HG03354 (cell line): Measurements from ENCODE around the gene PRKAR1B.
A peak's percentile ranks its signal among the peaks of the same experiment; 100 is the strongest.

Source experiments
- ATAC-seq: cut with Tn5 transposase; IDR thresholded peaks from one replicate; pipeline ENCODE4 v1.9.1; 2021; ENCODE audit warnings: mild to moderate bottlenecking; ENCODE audit not compliant: unreplicated experiment, poor library complexity, severe bottlenecking

The PRKAR1B gene

GRCh38 chr7:726854-727103 is 302 bp downstream of the PRKAR1B start:
- peak; percentile 30 for ATAC-seq

DNA sequence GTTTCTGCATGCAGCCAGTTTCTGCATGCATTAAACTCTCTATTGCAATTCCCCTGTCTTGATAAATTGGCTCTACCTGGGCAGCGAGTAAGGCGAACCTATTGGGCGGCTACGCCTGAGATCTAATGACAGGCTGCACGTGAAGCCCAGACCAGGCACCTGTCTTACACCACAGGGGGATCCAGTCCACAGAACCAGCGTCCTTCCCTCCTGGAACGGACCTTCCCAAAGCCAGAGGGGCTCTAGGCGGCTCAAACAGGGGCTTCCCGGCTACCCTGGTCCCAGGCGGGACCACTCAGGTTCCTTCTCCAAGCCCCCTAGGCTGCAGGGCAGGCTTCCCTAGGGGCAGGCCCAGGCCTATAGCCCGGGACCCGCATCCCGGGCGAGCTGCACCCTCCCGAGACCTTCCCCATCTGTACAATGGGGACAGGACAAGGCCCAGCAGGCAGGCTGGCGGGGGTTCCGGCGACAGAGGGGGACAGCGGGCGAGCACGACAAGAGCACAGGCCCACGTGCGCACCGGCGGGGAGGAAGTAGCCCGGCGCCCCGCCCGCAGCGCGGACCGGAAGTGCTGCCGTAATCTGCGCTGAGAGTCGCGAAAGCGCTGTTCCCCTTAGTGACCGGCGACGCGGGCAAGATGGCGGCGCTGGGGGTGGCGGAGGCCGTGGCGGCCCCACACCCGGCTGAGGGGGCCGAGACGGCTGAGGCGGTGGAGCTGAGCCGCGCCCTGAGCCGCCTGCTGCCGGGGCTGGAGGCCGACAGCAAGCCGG is 812 bp downstream of the PRKAR1B start, which contains the start of gene DNAAF5:
Gene DNAAF5, plus strand, starts transcription at position 616 of the 770 bp plus-strand sequence. Its CDS starts 22 bp downstream, at position 638.
- peak; percentile 89 for ATAC-seq

DNA sequence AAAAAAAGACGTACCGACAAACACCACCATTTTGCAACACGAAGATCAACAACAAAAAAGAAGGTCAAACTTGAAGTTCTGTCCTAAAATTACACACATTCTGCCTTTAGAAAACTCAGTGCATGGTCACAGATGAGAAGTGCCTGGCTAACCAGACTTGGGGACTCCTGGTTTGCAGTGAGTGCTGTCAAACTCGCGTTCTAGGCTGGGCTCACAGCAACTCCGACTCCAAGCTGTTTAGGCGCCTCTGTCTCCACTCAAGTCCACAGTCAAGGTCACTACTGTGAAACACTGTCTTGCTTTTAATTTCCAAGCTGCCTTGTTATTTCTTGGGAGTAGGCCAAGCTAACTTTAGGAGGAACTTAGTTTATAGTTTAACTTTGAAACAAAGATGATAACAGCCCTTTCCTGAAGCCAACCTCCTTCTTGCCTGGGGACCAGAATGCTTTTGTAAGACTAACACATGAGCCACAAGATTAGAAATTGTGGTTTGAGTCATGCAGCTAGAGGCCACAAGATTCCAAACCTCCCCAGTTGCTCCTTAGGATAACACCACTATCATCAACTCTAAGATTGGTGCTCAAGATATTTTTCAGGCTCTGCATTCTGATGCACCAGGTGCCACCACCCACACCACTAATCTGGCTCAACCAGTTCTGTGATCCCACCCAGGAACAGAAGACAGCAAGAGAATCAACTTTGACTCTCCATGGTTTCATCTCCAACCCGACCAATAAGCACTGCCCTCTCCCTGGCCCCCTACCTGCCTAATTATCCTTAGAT is 1.7 kb downstream of the PRKAR1B start:
- ATAC-seq = no peak

- ATAC-seq = no peak
These were observed 2.8 kb downstream of the PRKAR1B start for GRCh38 chr7:724298-724697.

- no peak for ATAC-seq
These were observed 3.5 kb downstream of the PRKAR1B start for GRCh38 chr7:723541-723940.

GRCh38 chr7:721619-722248 is 5.3 kb downstream of the PRKAR1B start:
- no peak for ATAC-seq

- ATAC-seq = no peak
These were observed 10.4 kb downstream of the PRKAR1B start for GRCh38 chr7:716636-717035.

DNA sequence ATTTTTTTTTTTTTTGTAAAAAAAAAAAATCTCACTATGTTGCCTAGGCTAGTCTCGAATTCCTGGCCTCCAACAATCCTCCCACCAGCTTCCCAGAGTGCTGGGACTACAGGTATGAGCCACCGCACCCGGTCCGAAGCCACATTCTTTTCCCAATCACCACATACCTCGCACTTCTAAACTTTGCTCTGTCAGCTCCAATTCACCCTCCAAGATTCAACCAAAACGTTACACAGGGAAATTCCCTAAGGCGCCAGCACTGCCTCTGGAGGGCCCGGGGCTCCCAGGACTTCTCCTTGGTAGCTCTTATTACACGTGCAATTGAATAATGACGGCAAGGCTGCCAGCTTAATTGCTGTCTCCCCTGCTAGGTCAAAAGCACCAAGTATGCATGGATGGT is 10.9 kb downstream of the PRKAR1B start:
- ATAC-seq = no peak

GRCh38 chr7:714251-714671 is 12.8 kb downstream of the PRKAR1B start:
- no peak for ATAC-seq

- ATAC-seq = no peak
These were observed 13.4 kb downstream of the PRKAR1B start for GRCh38 chr7:713488-714230.

DNA sequence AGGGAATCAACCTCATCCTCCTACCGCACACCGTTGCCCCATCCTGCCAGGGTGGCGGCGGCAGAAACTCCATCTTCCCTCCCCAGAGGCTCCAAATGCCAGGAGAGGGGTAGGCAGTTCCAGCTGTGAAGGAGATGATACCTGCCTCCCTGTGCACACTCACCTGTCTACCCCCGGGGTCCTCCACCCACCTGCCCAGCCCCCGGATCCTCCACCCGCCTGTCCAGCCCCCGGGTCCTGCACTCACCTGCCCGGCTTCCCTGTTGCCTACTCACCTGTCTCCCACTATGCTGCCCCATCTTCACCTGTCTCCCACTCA is 14.0 kb downstream of the PRKAR1B start:
- ATAC-seq = no peak

DNA sequence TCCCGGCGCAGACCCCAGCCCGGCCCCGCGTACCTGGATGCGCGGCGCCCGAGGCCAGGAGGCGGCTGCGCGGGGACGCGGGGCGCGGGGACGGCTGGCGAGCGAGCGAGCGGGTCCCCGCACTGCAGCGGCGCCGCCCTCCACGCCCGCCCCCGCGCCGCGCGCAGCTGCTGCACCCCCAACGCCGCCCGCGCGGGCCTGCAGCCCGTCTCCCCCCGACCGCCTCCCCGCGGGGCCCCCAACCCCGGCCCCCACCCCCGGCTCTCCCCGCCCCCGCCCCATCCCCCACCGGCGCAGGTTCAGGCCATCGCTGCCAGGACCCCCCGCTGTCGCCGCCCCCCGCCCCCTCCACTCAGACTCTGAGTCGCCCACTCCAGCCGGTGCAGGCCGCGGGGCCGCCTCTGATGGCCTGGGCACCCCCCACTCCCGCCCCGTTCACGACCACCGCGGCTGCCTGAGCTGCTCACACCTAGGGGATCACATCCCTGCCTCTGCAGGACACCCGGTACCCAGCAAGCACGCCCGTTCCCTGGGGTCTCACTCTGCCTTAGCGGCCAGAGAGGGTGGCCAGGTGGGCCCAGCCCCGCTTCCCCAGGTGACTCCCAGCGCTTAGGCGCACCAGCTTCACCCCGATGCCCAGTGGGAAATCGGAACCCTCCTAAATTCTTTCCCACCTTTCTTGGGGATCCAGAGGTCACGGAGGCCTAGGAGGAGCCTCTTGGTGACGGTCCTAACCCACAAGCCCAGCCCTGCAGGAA is 14.5 kb downstream of the PRKAR1B start:
- ATAC-seq = no peak

GRCh38 chr7:711922-712380 is 15.1 kb downstream of the PRKAR1B start:
- ATAC-seq = no peak

DNA sequence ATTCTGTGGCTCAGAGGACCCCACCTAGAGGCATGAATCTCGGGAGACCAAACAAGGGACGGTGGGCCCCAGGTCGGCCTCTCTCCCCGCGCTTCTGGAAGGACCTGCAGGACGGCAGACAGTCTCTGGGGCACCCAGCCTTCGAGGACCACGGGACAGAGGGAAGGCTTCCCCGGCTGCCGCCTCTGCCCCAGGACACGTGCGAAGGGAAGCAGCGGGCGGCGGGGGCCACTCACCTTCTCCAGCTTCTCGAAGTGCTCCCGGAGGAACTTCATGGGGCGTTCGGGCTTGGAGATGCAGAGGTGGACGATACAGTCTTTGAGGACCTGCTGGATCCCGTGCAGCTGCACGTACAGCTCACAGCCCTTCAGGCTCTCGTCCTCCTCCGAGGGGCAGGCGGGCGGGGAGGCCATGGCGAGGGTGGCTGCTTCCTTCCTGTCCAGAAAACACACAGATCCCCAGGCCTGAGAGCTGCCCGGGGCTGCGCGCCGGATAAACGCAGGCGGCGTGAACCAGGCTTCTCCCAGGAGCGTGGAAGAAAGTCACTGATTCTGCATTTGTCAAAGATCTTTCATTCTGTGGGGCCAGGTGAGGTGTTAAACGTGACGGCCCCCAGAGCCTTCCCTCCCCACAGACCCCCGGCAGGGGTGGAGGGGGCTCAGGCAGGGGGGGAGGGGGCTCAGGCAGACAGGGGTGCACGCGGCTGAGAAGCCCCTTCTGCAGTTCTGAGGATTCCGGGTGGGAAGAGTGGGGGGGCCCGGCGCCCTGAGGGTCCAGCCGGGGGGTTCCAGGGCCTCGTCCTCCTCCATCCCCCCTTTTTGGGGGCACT is 15.8 kb downstream of the PRKAR1B start:
- no peak for ATAC-seq

GRCh38 chr7:710161-710560 is 16.9 kb downstream of the PRKAR1B start:
- no peak for ATAC-seq

DNA sequence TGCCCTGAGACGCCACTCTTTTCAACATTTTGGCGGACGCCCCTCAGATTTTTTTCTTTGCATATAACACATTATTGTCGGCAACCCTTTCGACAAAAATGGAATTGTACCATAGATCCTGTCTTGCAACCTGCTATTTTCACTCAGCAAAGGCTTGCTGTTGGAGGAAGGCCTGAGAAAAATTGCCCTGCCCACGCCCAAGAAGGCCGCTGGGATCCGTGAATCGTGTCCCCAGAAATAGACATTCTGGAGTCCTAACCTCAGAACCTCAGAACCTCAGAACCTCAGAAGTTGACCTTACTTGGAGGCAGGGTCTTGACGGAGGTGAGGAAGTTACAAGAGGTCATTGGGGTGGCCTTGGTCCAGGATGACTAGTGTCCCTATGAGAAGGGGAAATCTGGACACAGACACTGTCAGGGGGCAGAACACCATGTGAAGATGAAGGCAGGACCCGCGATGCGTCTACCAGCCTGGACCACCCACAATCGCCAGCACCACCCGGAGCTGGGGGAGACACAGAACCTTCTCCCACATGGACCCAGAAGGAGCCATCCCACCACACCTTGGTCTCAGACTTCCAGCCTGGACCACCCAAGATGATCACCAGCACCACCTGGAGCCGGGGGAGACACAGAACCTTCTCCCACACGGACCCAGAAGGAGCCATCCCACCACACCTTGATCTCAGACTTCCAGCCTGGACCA is 19.6 kb downstream of the PRKAR1B start:
- no peak for ATAC-seq

DNA sequence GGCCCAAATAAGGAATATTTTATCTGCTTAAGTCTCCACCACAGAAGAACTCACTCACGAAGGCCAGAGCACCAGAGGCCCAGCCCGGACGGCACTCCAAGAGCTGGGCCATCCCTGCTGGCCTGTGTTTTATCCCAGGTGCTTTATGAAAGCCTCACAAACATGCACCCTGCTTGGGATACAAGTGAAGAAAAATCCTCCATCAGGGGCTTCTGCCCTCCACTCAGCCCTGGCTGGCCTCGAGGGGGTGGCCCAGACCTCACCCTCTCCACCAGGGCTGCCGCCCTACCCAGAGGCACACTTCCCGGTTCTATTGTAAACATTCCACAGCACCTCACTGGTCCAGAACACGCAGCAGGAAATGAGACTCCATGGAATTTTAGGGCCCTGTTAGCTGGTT is 20.4 kb downstream of the PRKAR1B start:
- ATAC-seq = no peak

- no peak for ATAC-seq
These were observed 24.0 kb downstream of the PRKAR1B start for GRCh38 chr7:703049-703448.
